HepG2 (cell line): ENCODE results near the gene LHX1. TPM values are rescaled to one million over a fixed set of nuclear protein-coding genes. Genes with fewer than 3 reads are reported as not detected.
A peak's percentile ranks its signal among the peaks of the same experiment; 100 is the strongest.

Source experiments
- CSRNP1 ChIP-seq: sonication (generic); formaldehyde crosslinking; IDR thresholded peaks from 2 replicates; pipeline ENCODE4 v1.8.1; 2023; ENCODE audit warnings: mild to moderate bottlenecking, missing genetic modification reagents
- DMTF1 ChIP-seq: sonication (generic); formaldehyde crosslinking; IDR thresholded peaks from 2 replicates; pipeline ENCODE4 v1.4.0; 2020; ENCODE audit warnings: mild to moderate bottlenecking, missing genetic modification reagents
- DR1 ChIP-seq: sonication (generic); formaldehyde crosslinking; IDR thresholded peaks from 2 replicates; pipeline ENCODE4 v1.8.0; 2021; ENCODE audit warnings: mild to moderate bottlenecking, missing genetic modification reagents, inconsistent platforms
- E2F2 ChIP-seq: sonication (generic); formaldehyde crosslinking; IDR thresholded peaks from 2 replicates; pipeline ENCODE4 v1.4.0; 2020; ENCODE audit warnings: missing genetic modification reagents, borderline replicate concordance
- ERF ChIP-seq: IDR thresholded peaks from 2 replicates; pipeline ENCODE4 v1.6.1; 2018; ENCODE audit warnings: missing biosample characterization, missing genetic modification reagents
- ETS1 ChIP-seq: sonication (generic); formaldehyde crosslinking; IDR thresholded peaks from 2 replicates; pipeline ENCODE4 v1.4.0; 2020; ENCODE audit warnings: missing genetic modification reagents
- HES4 ChIP-seq: sonication (generic); formaldehyde crosslinking; IDR thresholded peaks from 2 replicates; pipeline ENCODE4 v1.9.0; 2021; ENCODE audit warnings: mild to moderate bottlenecking, missing genetic modification reagents, borderline replicate concordance
- HIVEP1 ChIP-seq: sonication (generic); formaldehyde crosslinking; IDR thresholded peaks from 2 replicates; pipeline ENCODE4 v1.4.0; 2020; ENCODE audit warnings: mild to moderate bottlenecking, missing genetic modification reagents
- IRX3 ChIP-seq: sonication (generic); formaldehyde crosslinking; IDR thresholded peaks from 2 replicates; pipeline ENCODE4 v1.8.1; 2023; ENCODE audit warnings: mild to moderate bottlenecking, low read depth, missing genetic modification reagents, borderline replicate concordance
- MTA3 ChIP-seq: sonication (generic); formaldehyde crosslinking; IDR thresholded peaks from 2 replicates; pipeline ENCODE4 v1.4.0; 2020; ENCODE audit warnings: missing genetic modification reagents
- NFYB ChIP-seq: sonication (generic); formaldehyde crosslinking; IDR thresholded peaks from 2 replicates; pipeline ENCODE4 v1.4.0; 2020; ENCODE audit warnings: missing genetic modification reagents
- PHF20 ChIP-seq: sonication (generic); formaldehyde crosslinking; IDR thresholded peaks from 2 replicates; pipeline ENCODE4 v1.5.0; 2020; ENCODE audit warnings: mild to moderate bottlenecking, missing genetic modification reagents
- THAP7 ChIP-seq: sonication (generic); formaldehyde crosslinking; IDR thresholded peaks from 2 replicates; pipeline ENCODE4 v1.8.1; 2023; ENCODE audit warnings: mild to moderate bottlenecking, missing genetic modification reagents
- XBP1 ChIP-seq: sonication (generic); formaldehyde crosslinking; IDR thresholded peaks from 2 replicates; pipeline ENCODE4 v1.5.0; 2020; ENCODE audit warnings: missing genetic modification reagents
- ZNF224 ChIP-seq: sonication (generic); formaldehyde crosslinking; IDR thresholded peaks from 2 replicates; pipeline ENCODE4 v1.5.0; 2020; ENCODE audit warnings: mild to moderate bottlenecking, missing genetic modification reagents
- ZNF225 ChIP-seq: sonication (generic); formaldehyde crosslinking; IDR thresholded peaks from 2 replicates; pipeline ENCODE4 v1.4.0; 2020; ENCODE audit warnings: mild to moderate bottlenecking, missing genetic modification reagents
- ZNF30 ChIP-seq: sonication (generic); formaldehyde crosslinking; IDR thresholded peaks from 2 replicates; pipeline ENCODE4 v1.5.0; 2020; ENCODE audit warnings: mild to moderate bottlenecking, missing genetic modification reagents
- ZNF326 ChIP-seq: sonication (generic); formaldehyde crosslinking; IDR thresholded peaks from 2 replicates; pipeline ENCODE4 v1.4.0; 2020; ENCODE audit warnings: missing genetic modification reagents, borderline replicate concordance
- ZNF354B ChIP-seq: sonication (generic); formaldehyde crosslinking; IDR thresholded peaks from 2 replicates; pipeline ENCODE4 v1.8.0; 2022; ENCODE audit warnings: mild to moderate bottlenecking, missing genetic modification reagents
- ZNF44 ChIP-seq: sonication (generic); formaldehyde crosslinking; IDR thresholded peaks from 2 replicates; pipeline ENCODE4 v1.5.1; 2020; ENCODE audit warnings: mild to moderate bottlenecking, missing genetic modification reagents
- ZNF672 ChIP-seq: sonication (generic); formaldehyde crosslinking; IDR thresholded peaks from 2 replicates; pipeline ENCODE4 v1.8.1; 2022; ENCODE audit warnings: missing genetic modification reagents
- ZNF678 ChIP-seq: sonication (generic); formaldehyde crosslinking; IDR thresholded peaks from 2 replicates; pipeline ENCODE4 v1.4.0; 2020; ENCODE audit warnings: mild to moderate bottlenecking, missing genetic modification reagents
- ZNF781 ChIP-seq: sonication (generic); formaldehyde crosslinking; IDR thresholded peaks from 2 replicates; pipeline ENCODE4 v1.5.1; 2020; ENCODE audit warnings: borderline replicate concordance, mild to moderate bottlenecking, missing genetic modification reagents; ENCODE audit errors: not compliant biosample characterization
- ZNF816 ChIP-seq: sonication (generic); formaldehyde crosslinking; IDR thresholded peaks from 2 replicates; pipeline ENCODE4 v1.8.0; 2022; ENCODE audit warnings: missing genetic modification reagents, mild to moderate bottlenecking, borderline replicate concordance
- polyA plus RNA-seq, 8 experiments: library from polyadenylated mRNA; depleted of rRNA in 3 of 8; stranded (reverse) in 7 of 8; unstranded in 1 of 8; fragments of >200 nt; fragmentation: Illumina TruSeq in 4 of 8; extraction: Trizol in 4 of 8; gene quantifications; 2 replicates each; pipeline versions ENCODE4 v1.2.1 to v1.2.3, GENCODE V29; 2011 to 2016; ENCODE audit warnings: low read depth in 4 of 8, missing spikeins in 1 of 8, mixed read lengths in 1 of 8; ENCODE audit not compliant: insufficient read depth in 1 of 8
- total RNA-seq, 5 experiments: library from RNA; depleted of rRNA; stranded (reverse); fragments of >200 nt; fragmentation: Illumina TruSeq; extraction: Trizol; gene quantifications; 2 replicates each; pipeline ENCODE4 v1.2.3, GENCODE V29; 2016; ENCODE audit warnings: low read depth in 1 of 5

Gene LHX1
- total and polyA plus RNA-seq, 2 of the 13 experiments (the other 11 are each of a cell fraction or from before 2014, with no cell fraction given) = not detected

- TF ChIP-seq DMTF1 (CRISPR knock-in tag) (no peak), ZNF30 (CRISPR knock-in tag) (peak; percentile 98), ZNF672 (no peak), HIVEP1 (CRISPR knock-in tag) (peak; percentile 91), NFYB (CRISPR knock-in tag) (peak; percentile 54), ZNF678 (peak; percentile 97), ZNF326 (CRISPR knock-in tag) (no peak), MTA3 (CRISPR knock-in tag) (no peak), E2F2 (CRISPR knock-in tag) (peak; percentile 97; the same call in 1 of the 2 replicates), ERF (CRISPR knock-in tag) (peak; percentile 99), ZNF816 (CRISPR knock-in tag) (peak; percentile 92), HES4 (peak; percentile 98), ETS1 (peak; percentile 99), DR1 (peak; percentile 78; the same call in 1 of the 2 replicates), XBP1 (CRISPR knock-in tag) (peak; percentile 90), THAP7 (CRISPR knock-in tag) (peak; percentile 94), PHF20 (peak; percentile 95), ZNF354B (peak; percentile 92; the same call in 1 of the 2 replicates), ZNF781 (CRISPR knock-in tag) (peak; percentile 100), ZNF224 (CRISPR knock-in tag) (peak; percentile 100), ZNF44 (CRISPR knock-in tag) (peak; percentile 98), ZNF225 (peak; percentile 98), CSRNP1 (CRISPR knock-in tag) (peak; percentile 100), IRX3 (CRISPR knock-in tag) (peak; percentile 98)
Observed at GRCh38 chr17:36948717-36949460, 11.6 kb downstream of the LHX1 start, which contains the start of gene AATF (continued).
